B cell (primary cell): Measurements from ENCODE around the gene RAD51B. TPM values are rescaled to one million over a fixed set of nuclear protein-coding genes. Genes with fewer than 3 reads are reported as not detected.

Experiments used
- ATAC-seq: fragments of 200-7000 bp; cut with Tn5 transposase; one replicate; pipeline ENCODE4 v1.10.0; 2021; ENCODE audit warnings: low read depth, mild to moderate bottlenecking, moderate number of reproducible peaks, moderate library complexity
- CTCF ChIA-PET: fragments of 350-600 bp; sonication (Branson Sonifier 250); formaldehyde crosslinking; loops from one replicate; lab custom pipeline; 2021; ENCODE audit warnings: antibody characterized with exemption, inconsistent platforms; lab: Charles Lee
- POLR2A ChIA-PET: fragments of 350-600 bp; sonication (Branson Sonifier 250); formaldehyde crosslinking; loops from one replicate; lab custom pipeline; 2021; ENCODE audit warnings: antibody characterized with exemption; lab: Charles Lee
- DNase-seq: peaks from one replicate; pipeline ENCODE4 v3.0.0; 2013
- H2AFZ ChIP-seq: 2 replicates; pipeline ENCODE4 v1.6.1; 2012; ENCODE audit warnings: mild to moderate bottlenecking, low read depth, low read length; ENCODE audit not compliant: insufficient read depth, poor library complexity, severe bottlenecking
- H3K27ac ChIP-seq, 2 donors: 1 replicate in 1 of 2; 2 replicates in 1 of 2; pipeline ENCODE4 v1.5.1; 2012 to 2013; ENCODE audit warnings: low read length in 2 of 2, mild to moderate bottlenecking in 2 of 2, moderate library complexity in 1 of 2
- H3K27me3 ChIP-seq, 4 experiments: fragments of 200-600 bp in 1 of 4; sonication (generic) in 1 of 4; replicated peaks in 1 of 4; 1 replicate in 2 of 4; 2 replicates in 2 of 4; pipeline versions ENCODE4 v1.6.1 to v1.7.0; 2013 to 2016; ENCODE audit warnings: low read length in 3 of 4, mild to moderate bottlenecking in 2 of 4, mixed read lengths in 1 of 4, moderate library complexity in 1 of 4; ENCODE audit not compliant: insufficient read depth in 4 of 4, control insufficient read depth in 3 of 4; ENCODE audit errors: control extremely low read depth in 1 of 4
- H3K36me3 ChIP-seq, 2 experiments: replicated peaks in 1 of 2; 1 replicate in 1 of 2; 2 replicates in 1 of 2; pipeline versions ENCODE4 v1.6.1 to v1.7.1; 2013; ENCODE audit warnings: low read length in 1 of 2; ENCODE audit not compliant: insufficient read depth in 2 of 2, control insufficient read depth in 1 of 2; ENCODE audit errors: control extremely low read depth in 1 of 2, extremely low read depth in 1 of 2
- H3K4me1 ChIP-seq, 2 donors: fragments of 200-600 bp in 1 of 2; sonication (generic) in 1 of 2; 1 replicate in 1 of 2; 2 replicates in 1 of 2; pipeline versions ENCODE4 v1.5.1 to v1.6.1; 2013 to 2017; ENCODE audit warnings: low read length in 2 of 2; ENCODE audit not compliant: control insufficient read depth in 2 of 2, insufficient read depth in 2 of 2
- H3K4me2 ChIP-seq: replicated peaks from 2 replicates; pipeline ENCODE3; 2012; ENCODE audit warnings: mild to moderate bottlenecking, low read depth, low read length; ENCODE audit not compliant: poor library complexity, severe bottlenecking
- H3K4me3 ChIP-seq, 5 experiments: fragments of 200-600 bp in 1 of 5; sonication (generic) in 1 of 5; 1 replicate in 3 of 5; 2 replicates in 2 of 5; pipeline versions ENCODE4 v1.5.1 to v1.7.0; 2011 to 2016; ENCODE audit warnings: low read length in 4 of 5, mild to moderate bottlenecking in 4 of 5, low read depth in 2 of 5, control low read depth in 1 of 5, moderate library complexity in 1 of 5; ENCODE audit not compliant: insufficient read depth in 1 of 5; ENCODE audit errors: control extremely low read depth in 1 of 5, extremely low read depth in 1 of 5
- H3K79me2 ChIP-seq: fragments of 200-600 bp; sonication (generic); one replicate; pipeline ENCODE4 v1.6.0; 2016; ENCODE audit warnings: low read length; ENCODE audit not compliant: control insufficient read depth, insufficient read depth
- H3K9ac ChIP-seq: fragments of 200-600 bp; sonication (generic); 2 replicates; pipeline ENCODE4 v1.6.1; 2017; ENCODE audit warnings: mild to moderate bottlenecking, low read length, moderate library complexity
- H3K9me3 ChIP-seq, 3 donors: one replicate each; pipeline versions ENCODE4 v1.6.1 to v1.7.1; 2013; ENCODE audit warnings: low read length in 2 of 3; ENCODE audit not compliant: control insufficient read depth in 2 of 3, insufficient read depth in 1 of 3; ENCODE audit errors: control extremely low read depth in 1 of 3
- H4K20me1 ChIP-seq: 2 replicates; pipeline ENCODE4 v1.6.0; 2012; ENCODE audit warnings: mild to moderate bottlenecking, low read length; ENCODE audit not compliant: insufficient read depth, control insufficient read depth, poor library complexity, severe bottlenecking
- H3K27ac Mint-ChIP-seq: one replicate; pipeline ENCODE4 v1.8.0; 2021; ENCODE audit warnings: mixed read lengths
- H3K27me3 Mint-ChIP-seq: one replicate; pipeline ENCODE4 v1.8.0; 2021; ENCODE audit warnings: mixed read lengths
- H3K4me1 Mint-ChIP-seq: one replicate; pipeline ENCODE4 v1.8.0; 2021; ENCODE audit warnings: mixed read lengths
- H3K4me3 Mint-ChIP-seq: one replicate; pipeline ENCODE4 v1.8.0; 2021; ENCODE audit warnings: mixed read lengths
- H3K9me3 Mint-ChIP-seq: one replicate; pipeline ENCODE4 v1.8.0; 2022; ENCODE audit warnings: mixed read lengths; ENCODE audit not compliant: insufficient read depth
- CTCF ChIP-seq: fragments of 200-600 bp; IDR thresholded peaks from one replicate; pipeline ENCODE4 v1.8.0; 2022; ENCODE audit warnings: antibody characterized with exemption, mild to moderate bottlenecking
- EZH2 ChIP-seq: IDR thresholded peaks from 2 replicates; pipeline ENCODE4 v1.6.1; 2012; ENCODE audit warnings: borderline replicate concordance, low read depth, mild to moderate bottlenecking, moderate library complexity, low read length; ENCODE audit not compliant: insufficient read depth, poor library complexity, severe bottlenecking
- WGBS: methylation state at CpG from one replicate; pipeline ENCODE4 v1.1.5; 2013; ENCODE audit warnings: missing lambda C conversion rate; ENCODE audit not compliant: insufficient coverage; 5-methylcytosine and 5-hydroxymethylcytosine counted together
- intact Hi-C: fragments of 100-400 bp; cut with micrococcal nuclease; formaldehyde crosslinking; loops from one replicate; pipeline ENCODE4 v1.10.0; 2022
- polyA plus RNA-seq: library from polyadenylated mRNA; depleted of rRNA; stranded (reverse); fragments of >200 nt; gene quantifications from 2 replicates; pipeline ENCODE4 v1.2.3, GENCODE V29; 2012
- total RNA-seq, 2 donors: library from RNA; stranded (reverse); fragments of 120-200 nt in 1 of 2; gene quantifications; 1 replicate in 1 of 2; 2 replicates in 1 of 2; pipeline versions ENCODE4 v1.2.3 to v1.2.4, GENCODE V29; 2013 to 2022

The RAD51B gene
- total and polyA plus RNA-seq, 2 donors (not counting 1 experiment from before 2014, with no cell fraction given) = 6.5 to 60.6 TPM

GRCh38 chr14:68173227-68173972 lies 353.8 kb downstream of the RAD51B start:
- Histone ChIP-seq H3K36me3 (no peaks in the 10 kb centered on the region), H3K4me2 (no peak overlapping the region), H3K27me3 (no peaks in the 10 kb centered on the region), H2AFZ (no peak overlapping the region), H3K9ac (no peak overlapping the region), H3K4me1 (no peaks in the 10 kb centered on the region), H3K4me3 (no peak overlapping the region), H3K9me3 (no peaks in the 10 kb centered on the region), H3K79me2 (no peaks in the 10 kb centered on the region), H3K27ac (no peak overlapping the region), H4K20me1 (no peaks in the 10 kb centered on the region)
- POLR2A ChIA-PET = no interaction called here
- no peaks in the 10 kb centered on the region for H3K9me3 Mint-ChIP-seq
- H3K4me3 Mint-ChIP-seq = no peak overlapping the region
- DNase-seq (no peak), ATAC-seq (no peak)
- no peaks in the 10 kb centered on the region for H3K4me1 Mint-ChIP-seq
- 90% methylated on average over 1 of the region's 1 CpG for WGBS
- TF ChIP-seq CTCF (no peak), EZH2 (no peak)
- intact Hi-C loops = no loop called here
- no peaks in the 10 kb centered on the region for H3K27me3 Mint-ChIP-seq
- CTCF ChIA-PET = no interaction called here
- H3K27ac Mint-ChIP-seq = no peak overlapping the region

- H3K4me2 ChIP-seq = no peak overlapping the region
- no peaks in the 10 kb centered on the region for H3K9me3 Mint-ChIP-seq
- no peaks in the 10 kb centered on the region for H3K79me2 ChIP-seq
- intact Hi-C loops = no loop called here
- H3K4me1 ChIP-seq = no peaks in the 10 kb centered on the region
- no peak overlapping the region for H3K4me3 ChIP-seq
- no peak overlapping the region for H3K27ac ChIP-seq
- H3K27ac Mint-ChIP-seq = no peak overlapping the region
- H3K9me3 ChIP-seq = no peaks in the 10 kb centered on the region
- H2AFZ ChIP-seq = no peak overlapping the region
- H3K27me3 ChIP-seq = no peaks in the 10 kb centered on the region
- no peak overlapping the region for H3K9ac ChIP-seq
- H3K36me3 ChIP-seq = no peaks in the 10 kb centered on the region
- no peaks in the 10 kb centered on the region for H3K4me1 Mint-ChIP-seq
- DNase-seq (no peak), ATAC-seq (no peak)
- POLR2A ChIA-PET = no interaction called here
- H4K20me1 ChIP-seq = no peaks in the 10 kb centered on the region
- no peaks in the 10 kb centered on the region for H3K27me3 Mint-ChIP-seq
- no peak for TF ChIP-seq CTCF
- TF ChIP-seq EZH2 = no peak
- H3K4me3 Mint-ChIP-seq = no peak overlapping the region
- WGBS = no CpG with 5 or more reads among the region's 2 CpGs
- CTCF ChIA-PET = no interaction called here
Observed at GRCh38 chr14:68174446-68174845, 354.9 kb downstream of the RAD51B start.
